ENCODE results near the gene RASSF1.
A peak's percentile ranks its signal among the peaks of the same experiment; 100 is the strongest.
"Not testable (repeated sequence)": the region's sequence is repeated elsewhere in the genome, so short reads cannot be mapped to it uniquely, and the experiment has no call there.

Gene RASSF1

DNA sequence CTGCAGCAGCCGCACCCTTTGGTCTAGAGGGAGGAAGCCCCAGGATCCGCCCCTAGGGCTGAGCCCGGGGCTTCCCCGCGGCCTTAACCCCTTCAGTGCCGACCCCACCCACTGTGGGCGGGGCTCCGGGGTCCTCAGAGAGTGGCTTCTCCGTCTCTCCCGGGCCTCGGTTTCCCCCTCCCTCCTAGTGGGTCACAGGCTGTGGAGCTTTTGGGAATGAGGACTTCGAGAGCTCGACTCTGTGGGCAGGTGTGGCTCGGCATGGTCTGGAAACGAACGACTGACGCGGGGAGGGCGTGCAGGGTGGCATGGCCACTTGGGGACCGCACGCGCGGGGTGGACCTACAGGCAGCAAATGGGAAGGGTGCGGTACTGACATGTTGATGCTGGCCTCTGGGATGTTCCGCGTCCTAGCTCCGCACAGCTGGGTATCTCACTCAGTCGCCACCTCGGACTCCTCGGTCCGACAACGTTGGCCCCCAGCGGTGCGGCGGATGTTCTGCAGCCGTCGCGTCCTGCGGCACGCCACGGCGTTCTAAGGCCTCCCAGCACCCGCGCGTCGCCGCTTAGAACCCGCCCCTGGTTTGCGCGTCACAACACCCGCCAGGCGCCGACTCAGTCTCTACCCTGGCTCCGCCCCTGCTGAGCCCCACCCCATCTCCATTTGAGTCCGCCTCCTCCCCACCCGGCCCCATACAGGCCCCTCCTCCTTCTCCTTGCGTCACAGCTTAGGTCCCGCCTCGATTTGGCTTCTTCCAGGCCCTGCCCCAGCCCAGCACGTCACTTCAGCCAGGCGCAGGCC is 41.6 kb downstream of the RASSF1 start, which contains the start of the genes HYAL3 and NAA80:
HYAL3 (minus strand) TSS at position 570 of the 802 bp plus-strand sequence. CDS start 3,803 bp downstream, outside the sequence.
NAA80 (minus strand) TSS at position 570 of the 802 bp plus-strand sequence. CDS start 1,942 bp downstream, outside the sequence.
- peak; percentile 100 for DNase-seq

DNA sequence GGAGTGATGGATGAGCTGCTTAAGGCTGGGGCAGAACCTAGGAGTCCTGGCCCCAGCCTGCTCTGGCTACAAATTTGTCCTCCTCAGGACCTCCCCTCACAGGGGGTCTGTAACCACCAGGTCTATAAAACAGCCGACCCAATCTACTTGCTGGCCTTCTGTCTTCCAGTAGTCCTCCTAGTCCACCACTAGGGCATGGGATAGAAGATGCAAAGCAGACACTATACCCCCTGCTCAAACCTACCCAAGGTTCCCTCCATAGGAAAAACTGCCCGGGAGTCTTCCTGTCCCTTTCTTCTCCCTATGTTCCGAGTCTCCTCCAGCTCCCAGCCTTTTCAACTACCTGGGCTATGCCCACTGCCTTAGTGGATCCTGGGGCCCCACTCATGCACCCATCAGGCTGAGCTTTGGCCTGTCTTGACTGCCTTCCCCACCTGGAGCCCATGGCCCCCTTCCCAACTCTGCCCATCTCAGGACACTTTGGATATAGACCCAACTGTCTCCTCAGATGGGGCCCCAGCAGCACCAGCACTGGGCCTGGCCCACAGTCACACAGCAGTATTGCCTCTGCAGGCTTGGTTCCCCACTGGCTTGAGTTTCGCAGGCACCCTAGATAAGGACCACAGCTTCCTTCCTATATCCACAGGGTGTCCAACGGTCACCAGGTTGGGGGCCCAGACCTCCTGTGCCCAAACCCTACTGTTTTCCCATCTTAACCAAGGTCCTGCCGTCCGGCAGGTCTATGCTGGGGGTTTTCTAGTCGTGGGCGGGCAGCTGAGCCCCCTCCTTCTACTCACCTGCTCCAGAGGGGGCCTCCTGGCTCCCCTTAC is 42.5 kb downstream of the RASSF1 start:
- peak; percentile 26 for DNase-seq

DNA sequence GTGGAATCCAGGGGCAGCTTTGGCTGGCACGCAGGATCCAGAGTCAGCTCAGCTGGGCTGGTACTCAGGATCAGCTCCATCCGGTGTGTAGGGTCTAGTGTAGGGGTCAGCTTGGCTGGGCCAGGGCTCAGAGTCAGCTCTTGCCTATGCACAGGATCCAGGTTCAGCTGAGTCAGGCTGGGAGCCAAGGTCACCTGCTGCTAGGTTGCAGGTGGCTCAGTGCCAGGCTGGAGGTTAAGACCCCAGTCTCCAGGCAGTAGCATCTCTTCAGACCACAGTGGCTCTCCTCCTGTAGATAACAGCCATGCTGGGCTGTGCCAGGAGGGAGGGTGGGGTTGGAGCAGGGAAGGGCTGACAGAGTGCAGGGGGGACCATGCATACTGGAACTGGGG is 43.3 kb downstream of the RASSF1 start:
- DNase-seq: no peak

- DNase-seq: no peak
Measured at GRCh38 chr3:50296721-50297383, 43.8 kb downstream of the RASSF1 start.

DNA sequence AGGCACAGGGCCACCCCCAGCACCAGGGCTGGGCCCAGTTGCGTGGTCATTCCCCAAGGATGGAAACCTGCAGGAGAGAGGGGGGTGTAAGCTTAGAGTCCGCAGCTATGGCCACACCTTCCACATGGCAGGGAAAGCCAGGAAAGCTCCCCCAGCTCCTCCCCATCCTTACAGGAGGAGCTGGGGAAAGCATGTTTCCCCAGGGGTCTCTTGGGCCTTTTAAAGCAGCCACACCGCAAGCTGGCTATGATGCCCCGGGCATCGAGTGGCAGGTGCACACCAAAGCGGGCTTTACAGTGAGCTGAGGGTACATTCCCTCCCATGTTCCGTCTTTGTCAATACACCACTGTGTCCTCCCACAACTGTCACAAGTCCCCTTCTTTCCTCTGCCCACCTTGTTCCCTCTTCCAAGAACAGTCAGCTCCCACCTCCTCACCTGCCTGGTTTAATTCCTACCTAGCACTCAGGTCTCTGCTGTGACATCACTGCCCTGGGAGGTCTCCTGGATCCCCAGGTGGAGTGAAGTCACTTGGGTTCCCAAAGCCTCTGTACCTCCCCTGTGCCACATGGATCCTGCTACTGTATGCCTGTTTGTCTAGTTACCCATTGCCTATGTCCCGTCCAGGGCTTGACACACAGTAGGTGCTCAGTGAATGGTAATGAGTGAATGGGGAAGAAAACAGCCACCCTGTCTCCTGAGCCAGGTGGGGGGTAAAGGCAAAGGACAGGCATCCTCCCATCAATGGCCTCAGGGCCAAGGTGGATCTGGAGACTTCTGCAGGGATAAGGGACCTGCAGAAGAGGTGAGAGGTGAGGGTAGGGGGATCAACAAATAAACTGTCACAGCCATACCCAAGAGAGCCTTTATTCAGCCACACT is 44.8 kb downstream of the RASSF1 start:
- DNase-seq: no peak

GRCh38 chr3:50294492-50295403 is 45.9 kb downstream of the RASSF1 start:
- no peak for DNase-seq

DNA sequence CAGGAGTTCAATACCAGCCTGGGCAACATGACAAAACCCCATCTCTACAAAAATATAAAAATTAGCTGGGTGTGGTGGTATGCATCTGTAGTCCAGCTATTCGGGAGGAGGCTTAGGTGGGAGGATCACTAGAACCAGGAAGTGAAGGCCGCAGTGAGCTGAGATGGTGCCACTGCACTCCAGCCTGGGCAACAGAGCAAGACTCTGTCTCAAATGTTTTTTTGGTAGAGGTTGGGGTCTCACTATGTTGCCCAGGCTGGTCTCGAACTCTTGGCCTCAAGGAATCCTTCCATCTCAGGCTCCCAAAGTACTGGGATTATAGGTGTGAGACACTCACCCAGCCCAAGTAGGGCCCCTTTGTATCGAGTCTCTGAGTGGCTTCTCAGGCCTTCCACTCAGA is 46.5 kb downstream of the RASSF1 start:
- DNase-seq: no peak

GRCh38 chr3:50293079-50293801 is 47.4 kb downstream of the RASSF1 start:
- DNase-seq: no peak

DNA sequence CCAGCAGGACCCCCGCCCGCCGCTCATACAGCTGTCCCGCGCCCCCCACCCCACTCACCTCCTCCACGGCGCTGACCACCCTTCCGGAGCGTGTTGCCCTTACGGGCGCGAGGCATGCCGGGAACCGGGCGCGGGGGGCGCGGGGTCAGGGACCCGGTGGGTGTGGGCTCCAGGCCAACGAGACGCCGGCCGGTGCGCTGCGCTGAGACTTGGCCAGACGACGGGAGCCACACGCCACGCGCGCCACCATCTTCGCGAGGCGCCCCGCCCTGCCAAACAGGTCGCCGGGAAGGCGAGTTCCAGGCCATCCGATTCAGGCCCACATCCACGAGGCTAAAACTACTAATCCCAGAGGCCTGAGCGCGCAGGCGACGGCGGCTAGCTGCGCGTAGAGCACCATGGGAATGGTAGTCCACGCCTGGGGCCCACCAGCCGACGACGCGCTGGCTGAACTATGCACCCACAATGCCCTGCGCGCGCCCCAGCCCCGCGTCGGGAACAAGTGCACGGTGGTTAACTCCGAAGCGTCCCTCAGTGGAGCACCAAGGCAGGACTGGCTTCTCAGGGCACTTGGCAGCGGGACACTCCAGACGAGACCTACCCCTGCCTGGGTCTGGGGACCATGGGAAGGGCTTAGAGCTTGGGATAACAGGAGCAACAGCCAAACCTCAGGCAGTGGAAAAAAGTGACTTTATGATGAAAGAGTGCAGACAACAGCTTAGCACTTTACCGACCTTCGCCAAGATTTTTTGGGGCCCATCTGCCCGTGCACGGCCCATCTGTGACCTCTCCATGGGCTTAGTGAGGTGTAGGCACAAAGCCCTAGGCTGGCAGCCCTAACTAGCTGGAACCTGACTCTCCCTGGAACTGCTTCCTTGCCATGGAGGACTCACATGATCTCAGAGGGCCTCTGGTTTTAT is 48.2 kb downstream of the RASSF1 start, which contains the start of gene IFRD2:
IFRD2 (minus strand) TSS at position 271 of the 920 bp plus-strand sequence; CDS start at position 116, 155 bp downstream.
- peak; percentile 96 for DNase-seq

DNA sequence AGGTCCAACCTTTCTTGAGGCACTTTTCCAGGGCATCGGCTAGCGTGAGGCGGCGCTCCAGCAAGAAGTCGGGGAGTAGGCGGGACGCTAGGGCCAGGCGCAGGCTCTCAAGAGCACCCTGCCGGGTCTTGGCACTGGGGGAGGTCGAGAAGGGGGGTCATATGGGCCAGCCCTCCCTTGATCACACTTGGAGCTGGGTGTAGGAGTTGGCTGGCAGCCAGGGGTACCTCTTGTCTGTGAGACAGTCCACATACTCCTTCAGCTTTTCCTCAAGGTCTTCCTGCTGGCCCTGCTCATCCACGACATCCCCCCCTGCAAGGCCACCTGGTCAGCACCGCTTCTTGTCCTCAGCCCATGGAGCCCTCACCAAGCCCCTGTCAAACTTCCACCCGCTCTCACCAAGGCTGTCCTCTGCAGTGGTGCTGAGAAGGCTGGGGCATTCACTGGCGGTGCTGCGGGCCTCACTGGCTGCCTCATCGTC is 50.4 kb downstream of the RASSF1 start:
- DNase-seq: no peak

DNA sequence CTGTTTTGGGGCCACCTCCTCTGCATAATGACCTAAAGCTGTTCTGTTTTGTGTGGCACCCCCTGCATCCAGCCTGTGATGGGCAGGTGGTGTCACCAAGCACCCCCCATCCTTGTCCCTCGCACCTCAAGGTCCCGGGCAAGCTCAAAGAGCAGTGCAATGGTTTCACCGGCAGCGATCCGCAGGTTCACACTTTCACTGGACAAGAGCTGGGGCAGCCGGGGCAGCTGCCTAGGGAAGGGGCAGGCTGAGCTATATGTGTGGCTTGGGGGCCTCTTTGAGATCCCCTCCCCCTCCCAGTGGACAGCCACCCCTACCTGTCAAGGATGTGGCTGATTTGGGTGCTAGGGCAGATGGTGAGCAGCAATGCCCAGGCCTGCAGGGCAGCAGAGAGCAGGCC is 51.5 kb downstream of the RASSF1 start:
- no peak for DNase-seq

- no peak for DNase-seq
Measured at GRCh38 chr3:50288387-50289007, 52.1 kb downstream of the RASSF1 start.

DNA sequence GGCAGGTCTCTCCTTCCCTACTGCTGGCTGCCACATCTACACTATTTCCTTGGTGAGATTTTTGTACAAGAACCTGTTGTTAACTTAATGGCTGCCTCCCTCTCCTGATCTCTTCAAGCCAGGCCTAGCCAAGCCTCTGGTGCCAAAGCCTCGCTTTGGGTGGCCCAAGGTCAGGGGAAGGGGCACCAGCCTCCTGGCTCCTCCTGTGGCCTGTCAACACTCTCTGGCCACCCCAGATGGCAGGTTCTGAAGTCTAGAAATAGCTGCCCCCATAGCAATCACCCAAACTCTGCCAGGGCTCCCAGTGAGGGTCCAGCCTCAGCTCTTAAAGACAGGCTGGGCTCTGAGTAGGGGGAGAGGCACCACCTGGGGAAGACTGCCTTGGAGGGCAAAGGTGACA is 53.4 kb downstream of the RASSF1 start:
- no peak for DNase-seq

DNA sequence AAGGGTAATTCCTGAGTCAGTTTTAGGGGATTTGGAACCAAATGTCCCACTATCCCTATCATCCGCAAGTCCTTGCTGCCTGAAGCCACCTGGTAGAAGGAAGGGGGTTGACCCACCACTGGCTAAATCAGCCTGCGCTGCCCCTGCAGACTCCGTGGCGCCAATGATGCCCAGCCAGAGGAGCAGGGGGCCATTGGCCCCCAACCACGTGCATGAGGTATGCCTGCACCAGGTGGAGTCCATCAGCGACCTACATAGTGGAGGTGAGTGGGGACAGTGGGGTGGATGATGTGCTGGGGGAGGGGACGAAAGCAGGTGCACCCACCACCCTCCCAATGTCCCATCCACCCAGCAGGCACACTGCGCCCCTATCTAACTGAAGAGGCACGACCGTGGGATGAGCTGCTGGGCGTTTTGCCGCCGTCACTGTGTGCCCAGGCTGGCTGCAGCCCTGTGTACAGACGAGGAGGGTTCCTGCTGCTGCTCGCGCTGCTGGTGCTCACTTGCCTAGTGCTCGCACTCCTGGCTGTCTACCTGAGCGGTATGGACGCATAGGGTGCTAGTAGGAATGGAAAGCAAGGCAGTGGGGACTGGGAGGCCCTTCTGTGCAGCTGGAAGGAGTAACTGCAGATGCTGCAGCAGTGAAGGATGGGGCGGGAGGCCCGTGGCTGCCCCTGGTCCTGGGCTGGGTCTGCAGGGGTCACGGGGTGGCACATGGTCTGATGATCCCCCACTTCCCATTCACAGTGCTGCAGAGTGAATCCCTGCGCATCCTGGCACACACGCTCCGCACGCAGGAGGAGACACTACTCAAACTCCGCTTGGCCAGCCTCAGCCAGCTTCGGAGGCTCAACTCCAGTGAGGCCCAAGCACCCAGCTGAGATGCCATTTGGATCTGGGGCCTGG is 54.1 kb downstream of the RASSF1 start:
- DNase-seq: no peak

- not testable (repeated sequence) for DNase-seq
Measured at GRCh38 chr3:50284121-50284520, 56.5 kb downstream of the RASSF1 start.
